Cardiac fibroblast (primary cell): ENCODE results near the gene ARL13B.

Experiments
- DNase-seq, 2 donors: peaks; one replicate each; pipeline versions ENCODE4 v3.0.0 to v3.0.0-alpha.2; 2010; ENCODE audit warnings: low read depth in 2 of 2
- H3K4me3 ChIP-seq, 2 donors: replicated peaks in 1 of 2; 1 replicate in 1 of 2; 2 replicates in 1 of 2; pipeline ENCODE4 v1.5.1; 2011; ENCODE audit warnings: low read depth in 2 of 2, low read length in 2 of 2, mild to moderate bottlenecking in 2 of 2, moderate library complexity in 1 of 2
- TF ChIP-seq, protein P1 (sequence below): IDR thresholded peaks from one replicate; pipeline ENCODE4 v1.5.1; 2011; ENCODE audit warnings: low read depth, mild to moderate bottlenecking, low read length, inconsistent platforms

The ARL13B gene

DNA sequence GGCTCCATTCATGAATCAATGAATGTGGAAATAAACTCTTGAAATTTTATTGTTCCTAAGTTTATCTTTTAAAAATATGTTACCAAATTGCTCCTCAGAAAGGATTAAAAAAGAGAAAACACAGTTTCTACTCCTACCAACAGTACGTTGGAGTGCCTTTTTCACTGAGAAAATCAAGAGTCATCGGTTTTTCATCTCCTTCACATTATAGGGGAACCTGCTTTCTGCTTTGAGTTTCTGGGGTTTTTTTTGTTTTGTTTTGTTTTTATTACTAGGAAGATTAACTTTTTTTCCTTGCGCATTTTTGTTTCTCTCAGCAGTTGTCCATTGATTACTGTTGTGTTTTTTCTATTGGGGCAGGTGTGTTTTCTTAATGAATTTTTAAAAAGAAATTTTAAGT, 3.5 kb downstream of the ARL13B start:
- DNase-seq, result no peak
- no peak overlapping the region for H3K4me3 ChIP-seq
- TF ChIP-seq, protein P1, sequence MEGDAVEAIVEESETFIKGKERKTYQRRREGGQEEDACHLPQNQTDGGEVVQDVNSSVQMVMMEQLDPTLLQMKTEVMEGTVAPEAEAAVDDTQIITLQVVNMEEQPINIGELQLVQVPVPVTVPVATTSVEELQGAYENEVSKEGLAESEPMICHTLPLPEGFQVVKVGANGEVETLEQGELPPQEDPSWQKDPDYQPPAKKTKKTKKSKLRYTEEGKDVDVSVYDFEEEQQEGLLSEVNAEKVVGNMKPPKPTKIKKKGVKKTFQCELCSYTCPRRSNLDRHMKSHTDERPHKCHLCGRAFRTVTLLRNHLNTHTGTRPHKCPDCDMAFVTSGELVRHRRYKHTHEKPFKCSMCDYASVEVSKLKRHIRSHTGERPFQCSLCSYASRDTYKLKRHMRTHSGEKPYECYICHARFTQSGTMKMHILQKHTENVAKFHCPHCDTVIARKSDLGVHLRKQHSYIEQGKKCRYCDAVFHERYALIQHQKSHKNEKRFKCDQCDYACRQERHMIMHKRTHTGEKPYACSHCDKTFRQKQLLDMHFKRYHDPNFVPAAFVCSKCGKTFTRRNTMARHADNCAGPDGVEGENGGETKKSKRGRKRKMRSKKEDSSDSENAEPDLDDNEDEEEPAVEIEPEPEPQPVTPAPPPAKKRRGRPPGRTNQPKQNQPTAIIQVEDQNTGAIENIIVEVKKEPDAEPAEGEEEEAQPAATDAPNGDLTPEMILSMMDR, result no peak

DNA sequence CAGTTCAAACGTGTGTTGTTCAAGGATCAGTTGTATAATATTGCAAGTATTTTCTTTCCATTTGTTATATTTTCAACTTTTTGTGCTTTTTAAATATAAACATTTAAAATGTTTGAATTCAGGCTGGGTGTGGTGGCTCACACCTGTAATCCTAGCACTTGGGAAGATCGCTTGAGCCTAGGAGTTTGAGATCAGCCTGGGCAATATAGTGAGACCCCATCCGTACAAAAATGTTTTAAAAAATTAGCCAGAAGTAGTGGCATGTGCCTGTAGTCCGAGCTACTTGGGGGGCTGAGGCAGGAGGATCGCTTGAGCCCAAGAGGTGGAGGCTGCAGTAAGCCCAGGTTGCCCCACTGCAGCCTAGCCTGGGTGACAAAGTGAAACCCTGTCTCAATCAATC, 4.7 kb downstream of the ARL13B start:
- DNase-seq, result no peak
- TF ChIP-seq, protein P1, result no peak
- no peak overlapping the region for H3K4me3 ChIP-seq

DNA sequence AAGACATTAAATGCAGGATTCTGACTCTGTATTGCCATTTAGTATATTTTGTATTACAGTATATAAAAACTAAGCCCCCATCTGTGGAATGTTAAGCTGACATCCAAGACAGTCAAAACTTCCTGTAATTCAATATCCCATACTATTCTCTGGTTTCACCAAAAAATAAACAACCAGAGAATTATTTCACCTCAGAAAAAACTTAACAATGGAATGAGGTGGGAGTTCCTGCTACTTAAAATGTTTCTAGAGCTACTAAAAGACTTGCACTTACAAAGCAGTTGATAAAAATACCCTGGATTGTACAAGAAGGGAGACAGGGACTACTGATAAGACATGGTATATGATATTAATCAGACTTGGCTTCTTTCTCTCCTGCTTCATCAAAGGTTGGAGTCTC, 8.3 kb downstream of the ARL13B start:
- no peak overlapping the region for H3K4me3 ChIP-seq
- TF ChIP-seq, protein P1, result no peak
- DNase-seq, result peak; percentile 18 to 26

DNA sequence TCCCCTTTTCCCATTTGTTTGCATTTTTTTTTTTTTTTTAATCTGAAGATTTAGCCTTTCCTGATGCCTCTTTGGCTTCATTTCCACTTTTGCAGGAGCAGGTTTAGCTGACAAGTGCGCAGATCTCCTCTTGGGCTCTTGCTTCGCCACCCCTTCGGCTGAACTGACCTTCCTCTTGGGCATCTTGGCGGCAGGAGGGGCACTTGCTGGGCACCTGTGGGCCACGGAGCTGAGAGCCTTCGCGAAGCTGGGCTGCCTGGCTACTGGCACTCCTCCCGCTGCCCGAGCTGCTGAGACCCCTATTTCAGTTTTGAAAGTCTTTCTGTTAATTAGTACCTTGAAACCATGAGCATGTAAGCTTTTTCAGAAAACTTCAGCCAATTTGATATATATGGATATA, 8.8 kb downstream of the ARL13B start:
- DNase-seq, result no peak
- TF ChIP-seq, protein P1, result no peak
- H3K4me3 ChIP-seq, result no peak overlapping the region

DNA sequence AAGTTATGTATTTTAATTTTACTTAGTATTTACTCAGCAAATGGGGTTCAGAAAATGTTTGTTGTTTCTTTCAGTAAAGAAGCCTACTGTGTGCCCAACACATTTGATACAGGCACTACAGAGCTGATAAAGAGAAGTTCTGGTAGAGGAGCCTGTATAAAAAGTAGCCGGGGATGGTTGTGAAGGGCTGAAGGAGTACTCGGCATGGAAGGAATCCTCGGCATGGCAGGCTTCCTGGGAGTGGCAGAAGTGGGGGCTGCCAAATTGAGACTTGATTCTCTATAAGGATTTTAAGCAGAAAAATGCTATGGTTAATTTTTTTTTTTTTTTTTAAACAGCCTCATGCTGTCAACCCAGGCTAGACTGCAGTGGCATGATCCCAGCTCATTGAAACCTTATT, 9.3 kb downstream of the ARL13B start:
- TF ChIP-seq, protein P1, result no peak
- H3K4me3 ChIP-seq, result no peak overlapping the region

DNA sequence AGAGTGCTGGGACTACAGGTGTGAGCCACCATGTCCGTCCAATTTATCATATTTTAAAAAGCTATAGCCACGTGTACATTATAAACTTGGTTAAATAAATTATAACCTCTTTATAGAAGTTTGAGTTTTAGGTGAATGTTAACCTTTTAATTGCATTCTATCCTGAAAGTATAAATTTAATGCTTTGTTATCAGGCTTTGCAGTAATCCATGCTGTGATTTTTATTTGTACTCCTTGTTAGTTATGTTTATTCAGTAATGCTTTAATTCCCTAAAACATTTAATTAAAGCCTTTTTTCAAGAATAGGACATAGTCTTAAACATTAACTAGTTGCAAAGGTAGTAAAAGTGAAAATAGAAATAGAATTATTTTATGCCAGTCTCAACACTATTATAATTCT, 11.7 kb downstream of the ARL13B start:
- DNase-seq, result no peak
- H3K4me3 ChIP-seq, result no peak overlapping the region
- TF ChIP-seq, protein P1, result no peak

More for the DNA sequence above, 9.3 kb downstream of the ARL13B start:
- DNase-seq, result no peak

DNA sequence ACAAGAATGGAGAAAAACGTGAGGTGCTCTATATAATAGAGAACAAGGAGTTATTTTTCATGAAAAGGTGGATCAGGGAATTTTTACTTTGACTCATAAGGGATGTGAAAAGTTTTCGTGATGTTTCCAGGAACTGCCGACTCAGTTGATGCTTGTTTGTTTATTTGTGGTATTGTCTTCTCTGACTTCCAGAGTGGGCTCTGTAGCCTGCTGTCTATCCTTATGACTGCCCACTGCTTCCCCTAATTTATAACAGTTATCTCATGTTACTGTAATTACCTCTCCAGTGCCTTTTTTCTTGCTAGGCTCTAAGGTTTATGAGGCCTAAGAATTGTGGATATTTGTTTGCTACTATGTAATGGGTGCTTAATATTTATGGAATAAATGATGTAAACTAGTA, 12.3 kb downstream of the ARL13B start:
- DNase-seq, result peak in 1 of 2 donors; percentile 19
- TF ChIP-seq, protein P1, result no peak
- H3K4me3 ChIP-seq, result no peak overlapping the region
